NCI-H446 (cell line): ENCODE measurements around the gene RAB35.
A peak's percentile ranks its signal among the peaks of the same experiment; 100 is the strongest.

ENCODE experiments used
- DNase-seq, 2 experiments: peaks; one replicate each; lab custom pipeline; 2025; lab: John Stamatoyannopoulos, UW

RAB35 gene

DNA sequence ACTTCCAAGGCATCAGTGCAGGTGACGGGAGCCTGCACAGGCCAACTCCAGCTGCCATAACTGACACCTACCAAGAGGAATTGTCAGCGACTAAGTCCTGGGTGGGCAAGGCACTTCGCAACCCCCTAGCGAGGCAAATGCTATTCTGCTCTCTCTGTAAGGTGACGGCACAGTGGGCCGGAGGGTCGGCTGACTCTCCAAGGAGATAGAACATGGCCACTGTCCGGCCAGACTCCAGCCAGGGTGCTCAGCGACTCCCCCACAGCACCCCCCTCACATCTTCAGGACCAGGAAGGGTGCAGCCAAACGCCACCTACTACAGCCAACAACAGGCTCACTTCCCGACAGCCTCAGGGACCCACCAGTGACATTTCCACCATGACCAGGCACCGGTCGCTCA, 13.2 kb downstream of the RAB35 start:
- no peak for DNase-seq

DNA sequence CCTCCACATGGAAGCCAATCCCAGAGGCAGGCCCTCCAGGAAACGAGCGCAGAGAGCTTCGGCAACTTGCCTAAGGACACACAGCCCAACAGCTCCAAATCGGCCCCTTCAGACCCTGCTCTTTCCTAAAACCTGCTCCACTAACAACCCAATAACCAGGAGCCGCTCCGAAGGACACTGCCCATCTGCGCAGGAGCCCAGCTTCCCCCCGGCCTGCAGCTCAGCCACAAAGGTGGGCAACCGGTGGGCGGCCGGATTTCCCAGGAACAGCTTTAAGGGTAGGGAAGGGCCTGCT, 13.6 kb downstream of the RAB35 start:
- DNase-seq = no peak

DNA sequence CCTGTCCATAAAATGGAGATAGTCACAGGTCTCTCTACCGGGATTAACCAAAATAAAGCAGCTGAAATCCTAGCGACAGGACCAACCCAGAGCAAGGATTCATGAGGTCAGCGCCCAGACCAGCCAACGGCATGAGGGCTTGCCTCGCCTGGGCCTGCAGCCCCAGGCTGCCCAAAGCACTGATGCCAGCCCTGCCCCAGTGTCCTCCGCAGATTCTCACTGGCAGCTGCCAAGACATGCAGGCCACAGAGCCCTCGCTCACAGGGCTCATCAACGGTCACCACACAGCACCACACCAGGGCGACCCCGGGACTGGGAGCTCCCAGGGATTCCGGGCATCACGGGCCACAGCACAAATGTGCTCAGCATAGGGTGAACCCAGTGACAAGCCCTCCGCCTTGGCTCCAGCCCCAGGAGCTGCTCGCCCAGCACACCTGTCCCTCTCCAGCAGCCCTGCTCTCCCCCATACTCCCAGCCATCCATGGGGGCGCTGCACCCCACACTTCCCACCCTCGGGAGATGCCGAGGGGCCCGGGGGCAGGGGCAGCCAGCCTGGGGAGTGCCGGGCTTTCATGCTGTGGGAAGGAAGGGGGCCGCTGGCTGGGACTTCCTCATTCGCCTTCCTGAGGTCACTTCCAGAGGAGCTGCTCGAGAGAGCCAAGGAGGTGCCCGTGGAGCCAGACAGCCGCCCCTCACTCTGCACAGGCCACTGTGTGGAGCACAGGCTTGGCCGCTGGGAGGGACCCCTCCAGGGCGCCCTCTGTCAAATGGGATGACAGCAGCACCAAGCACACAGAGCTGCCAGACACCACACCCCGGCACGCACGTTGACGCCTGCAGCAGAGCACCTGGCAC, 14.1 kb downstream of the RAB35 start:
- DNase-seq = no peak

- DNase-seq = no peak
These were observed 14.9 kb downstream of the RAB35 start for GRCh38 chr12:120101617-120102016.

DNA sequence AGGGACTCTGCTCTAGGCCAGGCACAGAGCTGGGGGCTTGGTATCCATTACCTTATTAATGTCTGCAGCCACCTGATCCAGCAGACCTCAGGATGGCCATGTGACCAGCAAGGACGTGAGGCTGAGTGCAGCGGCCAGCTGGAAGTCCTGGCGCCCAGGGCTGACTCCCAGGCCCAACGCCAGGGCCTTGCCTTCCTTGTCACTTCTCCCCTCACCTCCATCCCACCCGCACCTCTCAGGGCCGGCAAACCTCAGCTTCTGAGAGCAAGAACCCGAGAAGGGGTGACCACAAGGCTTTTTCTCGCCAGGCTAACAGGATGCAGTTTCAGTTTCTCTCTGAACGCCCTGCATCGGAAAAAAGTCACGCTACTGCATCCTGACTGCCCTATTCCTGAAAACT, 15.4 kb downstream of the RAB35 start:
- DNase-seq = no peak

DNA sequence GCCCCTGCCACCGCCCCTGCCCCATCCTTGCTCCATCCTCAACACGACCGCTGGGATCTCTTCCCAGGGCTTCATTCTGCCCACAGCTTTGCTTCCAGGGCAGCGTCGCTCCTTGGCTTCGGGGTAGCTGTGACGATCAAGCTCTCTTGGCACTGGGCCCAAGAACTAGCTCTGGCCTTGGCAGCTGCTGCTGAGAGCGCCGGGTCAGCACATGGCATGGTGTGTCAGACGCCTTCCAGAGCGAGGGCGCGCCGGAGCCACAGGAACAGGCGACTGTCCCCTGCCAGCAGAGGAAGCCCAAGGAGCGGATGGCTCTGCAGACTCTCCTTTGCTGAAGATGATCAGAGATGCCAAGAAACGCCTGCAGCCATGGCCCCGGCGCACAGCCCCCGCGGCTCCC, 15.9 kb downstream of the RAB35 start:
- DNase-seq = peak; percentile 53 to 87

DNA sequence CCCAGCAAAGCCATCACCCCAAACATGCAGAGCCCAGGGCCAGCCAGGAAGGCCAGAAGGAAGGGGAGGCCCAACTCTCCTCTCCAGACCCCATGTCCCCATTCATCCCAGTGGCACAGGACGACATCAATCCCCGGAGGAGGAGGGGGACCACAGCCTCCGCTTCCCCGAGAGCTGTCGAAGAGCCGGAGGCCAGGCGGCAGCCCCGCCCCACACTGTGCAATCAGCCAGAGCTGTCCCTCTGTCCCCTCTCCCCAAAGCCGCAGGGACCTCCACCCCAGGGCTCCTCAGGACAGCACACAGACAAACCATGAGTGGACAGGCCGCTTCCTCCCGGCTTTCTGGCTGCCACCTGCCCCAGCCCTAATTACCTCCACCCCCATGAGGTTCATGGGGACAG, 16.8 kb downstream of the RAB35 start:
- DNase-seq = no peak

DNA sequence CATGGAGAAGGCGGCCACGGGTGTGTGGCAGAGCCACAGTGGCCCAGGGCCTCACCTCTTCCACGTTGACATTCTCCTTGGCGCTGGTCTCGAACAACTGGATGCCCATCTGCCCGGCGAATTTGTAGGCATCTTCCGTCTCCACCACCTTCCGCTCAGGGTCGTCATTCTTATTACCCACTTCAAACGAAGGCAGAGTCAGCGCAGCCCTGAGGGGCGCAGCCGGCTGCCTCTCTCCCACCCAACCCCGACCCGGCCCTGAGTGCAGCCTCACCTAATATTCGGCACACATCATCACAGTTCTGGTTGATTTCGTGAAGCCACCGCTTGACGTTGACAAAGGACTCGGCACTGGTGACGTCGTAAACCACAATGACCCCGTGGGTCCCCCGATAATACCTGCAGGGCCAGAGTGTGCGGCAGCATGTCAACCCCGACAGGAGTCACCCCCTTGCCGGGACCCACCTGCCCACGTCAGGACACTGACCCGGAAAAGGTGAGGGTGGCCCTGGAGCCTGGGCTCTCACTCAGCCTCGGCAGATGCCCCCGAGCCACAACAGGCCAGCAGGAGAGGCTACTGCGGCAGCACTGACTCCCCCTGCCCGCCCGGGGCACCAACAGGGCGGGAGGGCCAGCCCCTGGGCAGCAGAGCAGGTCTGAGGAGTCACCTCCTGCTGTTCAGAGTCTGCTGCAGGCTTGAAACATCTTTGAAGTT, 17.6 kb downstream of the RAB35 start:
- no peak for DNase-seq

DNA sequence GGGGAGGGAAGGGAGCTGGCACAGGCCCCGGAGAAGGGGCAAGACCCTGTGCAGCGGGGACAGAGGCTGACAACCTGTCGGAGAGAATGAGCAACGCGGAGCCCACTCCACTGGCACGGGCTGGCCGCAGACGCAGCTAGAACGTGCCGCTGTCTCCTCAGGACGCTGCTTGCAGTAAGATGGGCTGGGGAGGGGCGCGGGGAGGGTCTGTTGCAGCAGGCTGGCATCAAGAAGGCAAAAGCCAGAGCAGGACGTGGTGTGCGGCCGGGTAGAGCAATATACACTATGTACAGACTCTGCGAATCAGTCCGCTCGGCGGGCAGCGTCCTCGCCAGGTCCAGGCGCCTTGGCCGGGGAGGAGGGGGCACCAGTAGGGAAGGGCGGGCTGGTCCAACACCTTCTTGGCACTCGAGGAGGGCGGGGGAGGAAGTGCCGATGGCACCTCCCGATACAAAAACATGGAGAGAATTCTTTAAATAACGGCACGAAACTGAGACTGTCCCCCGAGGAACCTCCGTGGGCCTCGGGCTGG, 19.8 kb downstream of the RAB35 start:
- DNase-seq = no peak

DNA sequence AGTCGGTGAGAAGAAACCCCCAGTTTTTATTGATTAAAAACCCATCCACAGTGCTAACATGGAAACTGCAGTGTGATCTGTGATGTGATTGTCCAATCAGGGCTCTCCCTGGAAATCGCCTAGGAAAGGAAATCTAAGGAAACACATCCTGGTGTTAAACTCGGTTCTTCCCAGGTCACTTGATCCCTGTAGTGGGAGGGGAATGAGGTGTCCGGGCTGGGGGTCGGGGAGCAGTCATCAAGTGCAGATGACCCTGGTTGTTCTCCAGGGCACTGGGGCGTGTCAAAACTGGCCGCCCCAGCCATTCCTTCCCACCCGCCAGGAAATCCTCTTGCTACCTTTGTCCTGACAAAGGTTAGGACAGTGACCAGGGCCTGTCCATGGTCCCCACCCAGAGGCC, 20.8 kb downstream of the RAB35 start:
- DNase-seq = no peak

- DNase-seq = no peak
These were observed 21.2 kb downstream of the RAB35 start for GRCh38 chr12:120095331-120095730.

GRCh38 chr12:120094485-120094884, 22.1 kb downstream of the RAB35 start:
- DNase-seq = peak in 1 of 2 experiments; percentile 70

GRCh38 chr12:120093592-120094355, 22.8 kb downstream of the RAB35 start:
- DNase-seq = no peak

DNA sequence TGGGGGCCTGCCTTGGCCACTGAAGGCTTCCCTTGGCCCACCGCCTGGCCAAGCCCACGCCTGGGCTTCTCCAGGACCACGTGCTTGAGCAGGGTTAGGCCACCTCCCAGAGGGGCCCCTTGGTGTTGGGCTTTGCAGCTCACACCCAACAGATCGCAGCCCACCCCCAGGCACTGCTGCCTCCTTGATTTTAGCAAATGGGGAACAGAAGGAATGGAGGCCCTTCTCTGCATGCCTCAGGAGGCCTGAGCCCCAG, 23.3 kb downstream of the RAB35 start:
- no peak for DNase-seq

GRCh38 chr12:120092551-120093335, 23.8 kb downstream of the RAB35 start:
- no peak for DNase-seq

GRCh38 chr12:120091371-120092090, 25.0 kb downstream of the RAB35 start:
- DNase-seq = no peak

DNA sequence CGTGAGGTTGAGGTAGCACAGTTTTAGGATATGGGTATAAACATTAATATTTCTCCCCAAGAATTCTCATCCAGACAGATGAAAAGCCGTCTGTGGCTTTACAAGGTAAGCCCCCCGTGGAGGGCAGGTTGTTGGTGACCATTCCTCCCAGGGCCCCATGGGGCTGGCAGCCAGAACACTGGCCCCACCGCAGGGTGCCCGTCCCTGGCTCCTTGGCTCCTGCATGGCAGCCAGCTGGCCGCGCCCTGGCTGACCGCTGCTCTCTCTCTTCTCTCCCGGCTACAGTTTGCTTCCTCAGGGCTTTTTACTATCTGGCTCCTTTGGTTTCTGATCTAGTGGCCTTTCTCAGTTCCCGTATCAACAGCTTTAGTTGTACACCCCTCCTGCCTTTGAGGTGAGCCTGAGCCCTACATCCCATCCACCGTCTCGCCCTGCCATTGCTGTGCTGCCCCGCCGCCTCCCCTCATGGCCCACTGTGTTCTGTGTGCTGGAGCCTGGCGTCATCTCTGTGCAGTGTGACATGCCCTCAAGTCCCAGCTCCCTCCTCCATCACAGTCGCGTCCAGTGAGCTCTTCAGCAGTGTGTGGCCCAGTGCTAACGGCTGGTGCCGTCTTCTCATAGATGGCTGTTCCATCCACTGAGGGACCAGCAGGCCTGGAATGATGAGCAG, 25.8 kb downstream of the RAB35 start:
- no peak for DNase-seq

DNA sequence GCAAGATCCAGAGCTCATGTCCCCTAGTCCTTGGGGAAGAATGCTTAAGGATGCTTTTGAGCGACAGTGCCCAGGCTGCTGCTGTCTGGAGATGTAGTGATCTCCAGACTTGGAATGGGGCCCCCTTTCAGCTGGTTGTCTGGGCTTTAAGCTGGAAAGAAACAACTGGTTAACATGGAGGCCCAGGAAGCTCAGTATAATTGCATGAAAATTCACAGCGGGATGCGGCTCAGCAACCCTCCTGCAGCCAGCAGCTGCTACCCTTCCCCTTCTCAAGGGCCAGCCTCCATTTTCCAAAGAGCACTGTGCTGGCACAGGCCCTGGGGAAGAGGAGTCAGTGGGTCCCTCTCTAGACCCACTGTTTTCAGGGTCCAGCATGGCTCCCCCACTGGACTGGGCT, 26.3 kb downstream of the RAB35 start:
- DNase-seq = no peak

DNA sequence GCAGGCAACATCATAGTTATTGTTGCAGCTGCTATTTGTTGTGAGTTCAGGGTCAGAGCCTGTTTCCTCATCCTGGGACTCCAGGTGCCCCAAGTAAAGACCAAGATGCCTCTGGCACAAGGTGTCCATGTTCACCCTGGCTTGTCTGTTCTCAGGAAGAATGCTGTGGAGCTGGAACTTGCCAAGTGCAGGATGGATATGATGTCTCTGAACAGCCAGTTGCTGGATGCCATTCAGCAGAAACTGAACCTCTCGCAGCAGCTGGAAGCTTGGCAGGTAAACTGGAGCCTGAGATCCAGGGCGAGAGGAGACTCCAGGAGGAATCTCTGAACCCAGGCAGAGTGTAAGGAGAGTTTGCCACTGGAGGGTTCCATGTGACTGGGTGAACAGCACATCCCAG, 26.8 kb downstream of the RAB35 start:
- no peak for DNase-seq

- DNase-seq = no peak
These were observed 27.4 kb downstream of the RAB35 start for GRCh38 chr12:120089105-120089504.
